Inferior parietal cortex (tissue), 1 donor: Measurements from ENCODE around the gene ZCCHC2.

Source experiments
- DNase-seq: peaks from one replicate; pipeline ENCODE4 v3.0.0-alpha.2; 2016; ENCODE audit errors: extremely low spot score

The ZCCHC2 gene

GRCh38 chr18:62522504-62523254 lies at the start of gene ZCCHC2:
ZCCHC2 (plus strand) TSS chr18:62523025; CDS start chr18:62523425, 400 bp downstream.
- peak; percentile 98 for DNase-seq

- DNase-seq = no peak
Measured at GRCh38 chr18:62479574-62479973, 43.3 kb upstream of the ZCCHC2 start.

- DNase-seq = no peak
Measured at GRCh38 chr18:62480927-62481326, 41.9 kb upstream of the ZCCHC2 start.

DNA sequence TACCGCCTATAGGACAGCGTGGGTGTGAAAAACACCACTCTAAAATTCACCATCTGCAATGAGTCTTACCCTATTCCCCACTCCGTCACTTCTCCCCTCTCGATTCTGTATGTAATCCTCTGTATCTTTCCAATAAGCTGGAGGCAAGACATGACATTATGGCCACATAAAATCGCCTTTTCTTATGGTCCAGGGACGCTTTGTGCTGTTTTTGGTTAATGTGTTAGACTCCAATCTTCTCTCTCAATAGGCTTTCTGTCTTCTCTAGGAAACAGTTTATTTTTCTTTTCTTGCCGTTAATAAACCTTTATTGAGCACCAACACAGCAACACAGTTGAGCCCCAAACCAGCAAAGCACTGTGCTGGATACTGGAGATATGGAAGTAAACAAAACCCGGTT lies 37.9 kb upstream of the ZCCHC2 start:
- DNase-seq = no peak

DNA sequence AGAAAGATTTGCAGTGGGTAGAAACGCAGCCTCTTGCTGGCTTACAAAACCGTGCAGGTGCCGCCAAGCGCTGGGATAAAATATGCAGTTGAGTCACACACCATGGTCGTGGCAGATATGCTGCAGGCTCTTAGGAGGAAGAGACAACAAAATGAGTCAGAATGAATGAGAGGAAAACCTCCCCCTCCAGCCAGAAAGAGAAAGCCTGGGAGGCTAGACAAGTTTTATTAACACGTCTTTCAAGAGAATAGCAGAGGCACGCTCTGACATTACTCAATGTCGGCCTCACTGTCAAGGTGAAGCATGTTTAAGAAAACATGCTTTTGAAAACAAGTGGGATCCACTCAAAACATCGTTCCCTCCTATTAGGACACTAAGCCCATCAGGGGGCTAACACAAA lies 37.1 kb upstream of the ZCCHC2 start:
- peak; percentile 35 for DNase-seq

GRCh38 chr18:62486290-62486964 lies 36.4 kb upstream of the ZCCHC2 start:
- DNase-seq = no peak

- no peak for DNase-seq
Measured at GRCh38 chr18:62487161-62487560, 35.7 kb upstream of the ZCCHC2 start.

GRCh38 chr18:62490967-62491695 lies 31.7 kb upstream of the ZCCHC2 start:
- no peak for DNase-seq

- DNase-seq = no peak
Measured at GRCh38 chr18:62493033-62493862, 29.6 kb upstream of the ZCCHC2 start.

DNA sequence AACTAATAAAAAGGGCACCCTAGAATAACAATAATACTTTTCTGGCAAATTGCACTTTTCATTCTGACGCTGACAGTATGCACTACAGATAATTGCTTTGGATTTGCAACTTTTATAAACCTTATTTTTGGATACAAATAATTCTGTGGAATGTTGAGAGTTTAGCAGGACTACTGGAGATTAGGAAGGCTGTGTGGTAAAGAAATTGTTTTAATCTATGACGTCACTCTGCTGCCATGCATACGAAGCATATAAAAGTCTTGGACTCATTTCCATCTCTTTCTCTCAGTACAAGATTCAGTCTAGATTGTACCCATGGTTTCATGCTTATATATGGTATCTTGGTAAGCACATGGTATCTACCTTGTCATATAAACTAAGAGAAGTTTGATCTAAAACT lies 28.1 kb upstream of the ZCCHC2 start:
- no peak for DNase-seq

- DNase-seq = no peak
Measured at GRCh38 chr18:62496262-62496661, 26.6 kb upstream of the ZCCHC2 start.

GRCh38 chr18:62497190-62497772 lies 25.5 kb upstream of the ZCCHC2 start:
- no peak for DNase-seq

DNA sequence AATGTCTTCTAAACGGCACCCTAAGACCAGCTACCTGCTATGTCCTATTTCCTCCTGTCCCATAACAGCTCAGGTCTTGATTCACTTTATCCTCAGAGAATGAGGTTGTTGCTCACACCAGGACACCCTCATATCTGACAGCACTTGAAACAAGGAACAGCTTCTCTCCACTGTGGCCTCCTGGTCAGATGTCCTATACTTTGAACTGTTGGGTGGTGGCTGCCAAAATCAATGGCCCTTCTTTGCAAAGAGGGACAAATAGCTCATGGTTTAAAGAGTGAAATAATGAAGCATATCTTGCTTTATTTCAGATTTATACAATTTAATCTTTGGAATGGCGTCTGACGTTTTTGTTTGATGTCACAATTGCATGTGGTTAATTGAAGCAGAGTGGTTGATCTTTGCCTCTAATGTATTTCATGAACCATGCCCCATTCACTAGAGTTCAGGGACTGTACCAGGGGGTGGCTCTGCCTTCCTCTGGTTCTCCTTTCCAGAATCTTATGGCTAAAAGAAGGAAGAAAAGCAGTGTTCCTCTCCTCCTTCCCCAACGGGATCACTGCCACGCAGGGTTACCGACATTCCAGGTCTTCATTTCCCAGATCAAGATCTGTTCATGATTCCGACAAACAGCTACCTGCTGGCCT lies 24.1 kb upstream of the ZCCHC2 start:
- no peak for DNase-seq

DNA sequence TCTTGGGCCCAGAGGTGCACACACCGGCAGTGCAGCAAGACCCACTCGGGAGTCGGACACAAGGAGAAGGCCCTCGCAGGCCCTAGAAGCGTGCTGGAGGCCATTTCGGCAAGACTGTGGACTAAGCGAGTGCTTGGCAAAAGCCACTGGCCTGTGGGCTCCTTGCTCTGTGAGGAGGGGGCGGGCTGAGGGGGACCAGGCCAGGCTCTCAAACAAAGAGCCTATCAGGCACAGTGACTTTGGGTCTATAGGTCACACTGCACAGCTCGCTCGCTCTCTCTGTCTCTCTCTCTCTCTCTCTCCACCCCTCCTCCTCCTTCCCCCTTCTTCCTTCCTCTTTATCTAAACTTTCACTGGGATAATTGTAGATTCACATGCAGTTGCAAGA lies 23.6 kb upstream of the ZCCHC2 start:
- DNase-seq = no peak

DNA sequence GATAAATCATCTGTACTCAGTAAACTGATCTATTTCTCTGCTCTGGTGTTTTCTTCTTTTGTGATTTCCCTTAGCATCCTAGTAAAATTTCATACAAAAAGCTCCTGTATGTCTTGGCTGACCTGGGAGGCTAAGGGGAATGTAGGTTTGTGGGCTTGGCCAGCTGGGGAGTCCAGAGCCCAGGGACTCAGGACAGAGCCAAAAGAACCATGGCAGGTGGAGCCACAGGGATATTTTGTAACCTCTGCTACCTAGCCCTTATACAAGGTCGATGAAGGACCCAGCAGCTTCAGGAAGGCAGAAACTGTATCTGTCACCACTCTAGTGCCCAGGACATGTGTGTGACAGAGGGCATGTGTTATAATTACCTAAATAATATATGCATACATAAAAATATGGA lies 22.7 kb upstream of the ZCCHC2 start:
- DNase-seq = no peak

DNA sequence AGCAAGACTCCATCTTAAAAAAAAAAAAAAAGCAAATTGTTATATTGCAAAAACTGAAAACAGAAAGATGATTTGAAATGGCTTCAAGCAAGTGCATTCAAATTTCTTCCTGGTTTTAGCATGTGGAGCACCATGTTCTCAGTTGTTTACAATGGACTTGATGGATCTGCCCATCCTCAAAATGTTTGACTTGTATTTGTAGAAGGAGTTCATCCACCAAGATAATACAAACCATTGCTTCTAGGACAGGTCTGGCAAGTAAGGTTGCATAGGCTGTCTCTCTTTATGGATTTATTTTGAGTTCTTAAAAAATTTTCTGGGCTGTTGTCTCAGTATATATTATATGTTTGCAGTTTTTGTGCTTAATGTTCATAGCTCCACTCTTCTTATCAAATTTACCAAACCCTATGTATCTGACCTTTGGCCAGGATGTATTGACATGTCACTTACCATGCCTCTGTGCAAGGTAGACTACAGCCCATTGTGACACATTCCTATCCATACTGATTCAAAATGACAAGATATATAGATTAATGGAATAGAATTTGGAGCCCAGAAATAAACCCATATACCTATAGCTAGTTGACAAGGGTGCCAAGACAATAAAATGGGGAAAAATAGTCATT lies 21.7 kb upstream of the ZCCHC2 start:
- DNase-seq = no peak

DNA sequence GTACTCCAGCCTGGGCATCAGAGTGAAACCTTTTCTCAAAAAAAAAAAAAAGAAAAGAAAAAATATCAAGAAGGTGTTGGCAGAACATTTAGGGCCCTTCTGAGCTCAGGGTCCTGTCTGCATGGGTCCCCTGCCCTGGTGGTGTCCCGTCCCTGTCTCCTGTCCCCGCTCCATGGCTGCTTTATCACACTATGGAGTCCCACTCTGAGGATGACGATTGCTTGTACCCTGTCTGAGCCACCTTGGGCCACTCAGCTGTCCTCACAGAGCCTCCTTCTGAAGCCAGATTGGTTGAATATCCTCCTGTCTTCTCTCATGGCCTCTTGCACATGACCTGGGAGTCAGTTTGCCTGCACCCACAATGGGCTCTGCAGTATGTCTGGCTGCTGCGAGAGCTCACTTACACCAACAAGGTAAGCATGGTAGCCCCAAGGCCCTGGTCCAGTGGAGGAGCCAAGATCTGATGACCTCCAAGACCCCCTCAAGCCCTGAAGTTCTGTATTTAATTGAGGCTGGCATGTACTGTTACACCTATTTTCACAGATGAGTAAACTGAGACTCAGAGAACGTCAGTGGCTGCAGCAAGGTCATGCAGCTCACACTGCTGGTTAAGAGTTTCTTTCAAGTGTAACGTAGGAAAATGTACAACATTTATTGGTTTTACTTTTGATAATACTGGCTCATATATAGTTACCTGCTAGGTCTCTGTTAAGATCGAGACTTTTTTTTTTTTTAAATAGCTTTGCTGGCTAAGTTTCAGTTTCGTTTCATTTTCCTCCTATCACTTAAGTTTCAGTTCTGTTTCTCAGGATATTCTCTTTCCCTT lies 16.9 kb upstream of the ZCCHC2 start:
- no peak for DNase-seq

DNA sequence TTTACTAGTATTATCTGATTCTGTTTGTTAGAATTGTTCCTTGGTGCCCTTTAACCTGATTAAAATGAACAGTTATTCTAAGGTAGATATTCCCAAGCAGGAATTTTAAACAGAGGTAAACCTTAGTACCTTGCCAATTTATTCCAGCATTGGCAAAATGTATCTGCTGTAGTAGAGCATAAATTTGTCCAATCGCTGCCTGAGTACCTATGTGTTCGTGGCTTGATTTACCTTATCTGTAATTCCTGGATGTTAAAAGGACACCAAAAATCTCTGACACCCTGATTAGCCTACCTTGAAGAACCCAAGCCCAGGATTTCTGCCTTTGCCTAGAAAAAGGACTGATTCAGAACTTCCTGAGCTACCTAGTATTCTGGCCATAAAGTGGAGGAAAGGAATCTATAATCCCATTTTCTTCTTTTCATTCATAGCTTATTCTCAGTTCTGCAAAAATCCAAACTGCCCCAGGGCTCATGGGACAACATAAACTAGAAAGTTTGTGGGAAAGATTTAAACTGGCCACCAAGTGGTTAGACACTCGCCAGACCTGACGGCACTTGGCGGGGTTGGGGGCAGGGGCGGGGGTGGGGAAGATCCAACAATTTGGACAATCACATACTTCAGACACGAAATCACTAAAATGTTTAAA lies 16.2 kb upstream of the ZCCHC2 start:
- DNase-seq = no peak

DNA sequence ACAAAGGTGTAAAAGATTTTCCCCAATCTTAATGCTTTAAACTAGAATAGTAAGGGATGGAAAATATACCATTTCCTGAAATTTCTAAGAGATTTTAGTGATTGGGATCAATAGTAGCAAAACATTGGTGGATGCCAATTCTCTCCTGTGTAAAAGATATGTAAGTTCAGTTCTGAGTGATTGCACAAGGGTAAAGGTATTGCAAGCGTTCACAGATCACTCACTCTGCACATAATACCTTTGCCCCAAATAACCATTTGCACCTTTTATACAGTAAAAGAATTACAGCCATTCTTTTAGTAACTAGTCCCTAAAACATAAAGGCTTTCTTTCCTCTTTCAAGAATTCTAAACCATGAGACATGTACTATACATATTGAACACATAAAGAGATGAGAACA lies 13.0 kb upstream of the ZCCHC2 start:
- no peak for DNase-seq
